GM19239 (cell line): ENCODE data around the gene HLA-DMB.

Experiments used
- DNase-seq: peaks from one replicate; pipeline ENCODE4 v3.0.0; 2011; ENCODE audit warnings: low spot score; ENCODE audit not compliant: insufficient read length
- FAIRE-seq: peaks from 2 replicates; lab custom pipeline; 2011; peaks lifted over from hg19 to GRCh38; lab: Jason Lieb, UNC

Gene HLA-DMB

GRCh38 chr6:32940656-32941213 lies at the start of gene HLA-DMB:
HLA-DMB (minus strand) TSS chr6:32941028; CDS start chr6:32940807, 221 bp downstream.
- no peak for FAIRE-seq
- DNase-seq, result peak; percentile 59

- DNase-seq, result no peak
- FAIRE-seq, result no peak
Observed at GRCh38 chr6:32989368-32989767, 48.5 kb upstream of the HLA-DMB start.

DNA sequence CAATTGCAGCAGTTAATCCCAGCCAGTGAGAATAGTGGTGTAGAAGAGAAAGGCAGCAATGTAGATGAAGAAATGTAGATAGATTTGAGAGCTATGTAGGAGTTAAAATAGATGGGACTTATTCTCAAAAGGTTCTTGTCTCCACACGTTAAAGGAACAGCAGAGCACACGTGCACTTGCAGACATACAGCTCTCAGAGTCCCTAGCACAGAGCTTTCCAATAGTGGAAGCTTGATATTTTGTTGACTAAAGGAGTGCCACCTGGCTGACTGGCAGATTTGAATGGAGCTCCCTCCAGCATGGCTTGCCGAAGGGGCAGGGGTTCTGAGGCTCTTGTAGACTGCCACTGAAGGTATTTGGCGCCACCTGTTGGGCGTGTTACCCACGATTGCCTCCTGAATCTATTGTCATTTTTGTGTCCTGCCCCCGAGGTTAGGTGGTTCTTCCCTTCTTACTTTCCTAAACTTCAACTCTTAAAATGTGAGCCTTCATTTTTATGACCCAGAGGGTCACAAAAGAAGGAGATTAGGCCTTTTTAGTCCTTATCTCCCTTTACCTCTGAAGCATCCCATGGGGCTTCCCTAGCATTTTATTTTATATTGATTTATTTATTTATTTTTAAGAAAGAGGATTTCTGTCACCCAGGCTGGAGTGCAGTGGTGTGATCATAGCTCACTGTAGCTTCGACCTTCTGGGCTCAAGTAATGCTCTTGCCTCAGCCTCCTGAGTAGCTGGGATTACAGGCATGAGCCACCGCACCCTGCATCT lies 44.0 kb upstream of the HLA-DMB start:
- FAIRE-seq (peak; percentile 88), DNase-seq (no peak)

GRCh38 chr6:32983964-32984621 lies 43.3 kb upstream of the HLA-DMB start:
- FAIRE-seq (peak; percentile 51), DNase-seq (no peak)

DNA sequence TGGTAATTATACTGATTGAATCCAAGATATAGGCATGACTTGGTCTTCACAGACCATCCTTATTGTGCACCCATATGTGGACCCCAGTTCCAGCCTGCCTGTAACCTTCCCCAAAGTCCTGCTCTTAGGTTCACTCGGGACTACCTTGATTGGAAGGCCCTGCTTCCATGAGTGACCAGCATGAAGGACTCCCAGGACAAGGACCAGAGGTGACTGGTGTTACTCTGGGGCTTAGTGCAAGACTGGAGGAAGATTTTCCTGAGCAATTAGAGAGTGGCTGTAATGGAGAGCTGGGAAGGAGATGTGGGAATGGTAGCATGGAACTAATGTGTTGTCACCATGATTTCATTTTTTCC lies 42.6 kb upstream of the HLA-DMB start:
- no peak for FAIRE-seq
- no peak for DNase-seq

DNA sequence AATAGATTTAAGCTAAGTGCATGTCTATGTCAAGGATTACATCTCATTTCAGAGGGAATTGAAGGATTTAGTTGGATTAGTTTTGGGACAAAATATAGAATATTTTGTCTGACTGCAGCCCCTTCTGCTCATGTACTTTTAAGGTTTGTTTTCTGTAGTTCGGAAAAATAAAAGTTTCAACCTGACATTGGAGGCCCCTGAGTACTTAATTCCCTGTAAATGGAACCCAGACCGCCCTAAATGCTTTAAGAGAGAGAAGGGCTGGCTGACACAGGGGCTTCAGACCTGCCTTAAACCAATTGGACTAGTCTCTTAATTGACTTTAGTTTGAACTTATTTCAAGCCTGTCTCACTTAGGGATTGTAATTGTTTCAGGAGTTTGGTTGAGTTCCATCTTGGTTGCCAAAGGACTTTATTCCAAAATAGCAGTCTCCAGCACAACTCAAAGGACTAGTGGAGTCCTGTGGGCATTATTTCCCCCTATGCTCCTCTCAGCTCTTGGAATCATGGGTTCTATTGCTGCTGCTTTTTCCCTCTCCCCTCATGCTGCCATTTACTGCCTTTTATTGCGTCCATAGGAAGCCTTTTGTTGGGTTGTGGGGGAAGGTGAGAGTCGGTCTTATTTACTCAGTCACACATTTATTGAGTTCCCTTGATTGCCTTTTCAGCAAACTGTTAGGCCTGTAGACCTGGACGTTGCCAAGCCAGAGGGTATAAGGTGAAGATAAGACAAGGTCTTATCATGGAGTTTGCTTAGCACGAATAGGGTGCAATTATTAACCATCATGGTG lies 42.1 kb upstream of the HLA-DMB start:
- no peak for DNase-seq
- no peak for FAIRE-seq

- FAIRE-seq, result no peak
- no peak for DNase-seq
Observed at GRCh38 chr6:32982084-32982701, 41.4 kb upstream of the HLA-DMB start.

DNA sequence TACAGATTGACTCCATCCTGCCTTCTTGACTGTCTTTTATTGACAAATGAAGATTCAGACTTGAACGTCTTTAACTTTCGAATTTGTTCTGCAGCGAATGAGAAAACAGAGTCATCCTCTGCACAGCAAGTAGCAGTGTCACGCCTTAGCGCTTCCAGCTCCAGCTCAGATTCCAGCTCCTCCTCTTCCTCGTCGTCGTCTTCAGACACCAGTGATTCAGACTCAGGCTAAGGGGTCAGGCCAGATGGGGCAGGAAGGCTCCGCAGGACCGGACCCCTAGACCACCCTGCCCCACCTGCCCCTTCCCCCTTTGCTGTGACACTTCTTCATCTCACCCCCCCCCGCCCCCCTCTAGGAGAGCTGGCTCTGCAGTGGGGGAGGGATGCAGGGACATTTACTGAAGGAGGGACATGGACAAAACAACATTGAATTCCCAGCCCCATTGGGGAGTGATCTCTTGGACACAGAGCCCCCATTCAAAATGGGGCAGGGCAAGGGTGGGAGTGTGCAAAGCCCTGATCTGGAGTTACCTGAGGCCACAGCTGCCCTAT lies 39.7 kb upstream of the HLA-DMB start:
- no peak for DNase-seq

GRCh38 chr6:32979720-32980487 lies 39.1 kb upstream of the HLA-DMB start:
- FAIRE-seq (no peak), DNase-seq (no peak)

More for the DNA sequence above, 39.7 kb upstream of the HLA-DMB start:
- FAIRE-seq, result no peak

DNA sequence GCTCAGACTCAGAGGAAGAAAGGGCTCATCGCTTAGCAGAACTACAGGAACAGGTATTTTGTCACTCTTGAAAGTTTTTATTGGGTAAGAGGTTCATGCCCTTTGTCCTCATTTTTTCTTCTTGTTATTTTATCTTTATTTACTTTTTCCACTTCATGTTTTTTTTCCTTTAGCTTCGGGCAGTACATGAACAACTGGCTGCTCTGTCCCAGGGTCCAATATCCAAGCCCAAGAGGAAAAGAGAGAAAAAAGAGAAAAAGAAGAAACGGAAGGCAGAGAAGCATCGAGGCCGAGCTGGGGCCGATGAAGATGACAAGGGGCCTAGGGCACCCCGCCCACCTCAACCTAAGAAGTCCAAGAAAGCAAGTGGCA lies 37.1 kb upstream of the HLA-DMB start:
- DNase-seq (no peak), FAIRE-seq (no peak)

- FAIRE-seq, result no peak
- no peak for DNase-seq
Observed at GRCh38 chr6:32977272-32977952, 36.6 kb upstream of the HLA-DMB start.

GRCh38 chr6:32976334-32977069 lies 35.7 kb upstream of the HLA-DMB start:
- DNase-seq (no peak), FAIRE-seq (no peak)

DNA sequence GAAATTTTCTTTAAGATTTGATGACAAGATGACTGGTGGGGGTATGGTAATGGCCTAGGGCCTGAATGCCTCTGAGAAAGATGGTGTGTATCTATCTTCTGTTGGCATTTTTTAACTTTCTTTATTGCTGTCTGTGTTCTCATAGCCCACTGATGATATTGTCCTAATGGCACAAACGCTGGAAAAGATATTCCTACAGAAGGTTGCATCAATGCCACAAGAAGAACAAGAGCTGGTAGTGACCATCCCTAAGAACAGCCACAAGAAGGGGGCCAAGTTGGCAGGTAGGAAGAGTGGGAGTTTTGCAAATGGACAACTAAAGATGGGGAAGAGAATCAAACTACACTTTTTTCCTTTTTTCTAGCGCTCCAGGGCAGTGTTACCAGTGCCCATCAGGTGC lies 35.1 kb upstream of the HLA-DMB start:
- FAIRE-seq (no peak), DNase-seq (no peak)

DNA sequence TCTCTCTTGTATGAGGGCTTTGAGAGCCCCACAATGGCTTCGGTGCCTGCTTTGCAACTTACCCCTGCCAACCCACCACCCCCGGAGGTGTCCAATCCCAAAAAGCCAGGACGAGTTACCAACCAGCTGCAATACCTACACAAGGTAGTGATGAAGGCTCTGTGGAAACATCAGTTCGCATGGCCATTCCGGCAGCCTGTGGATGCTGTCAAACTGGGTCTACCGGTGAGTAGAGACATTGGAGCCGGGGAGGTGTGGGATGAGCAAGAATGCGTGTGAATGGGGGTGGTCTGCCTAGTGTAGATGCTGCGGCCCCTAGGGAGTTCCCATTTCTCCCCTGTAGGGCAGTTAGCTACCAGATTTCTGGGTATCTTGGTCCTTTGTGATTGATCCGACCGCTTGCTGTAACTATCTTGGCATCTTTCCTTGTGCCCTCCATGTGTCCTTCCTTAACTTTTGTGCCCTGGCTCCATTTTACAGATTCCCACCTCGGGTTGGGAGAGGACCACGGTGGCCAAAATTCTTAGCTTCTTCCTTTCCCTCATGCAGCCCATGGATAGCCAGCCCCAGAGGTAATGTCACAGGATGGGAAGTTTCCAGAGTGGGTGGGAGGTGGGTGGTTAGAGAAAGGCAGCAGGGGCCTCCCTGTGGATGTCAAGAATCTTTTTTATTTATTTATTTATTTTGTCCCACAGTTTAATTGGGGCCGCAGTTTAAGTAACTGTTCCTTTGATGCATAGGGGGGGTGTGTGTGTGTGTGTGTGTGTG lies 33.9 kb upstream of the HLA-DMB start:
- FAIRE-seq, result no peak
- no peak for DNase-seq

GRCh38 chr6:32974016-32974333 lies 33.1 kb upstream of the HLA-DMB start:
- FAIRE-seq, result peak; percentile 39
- DNase-seq, result no peak

DNA sequence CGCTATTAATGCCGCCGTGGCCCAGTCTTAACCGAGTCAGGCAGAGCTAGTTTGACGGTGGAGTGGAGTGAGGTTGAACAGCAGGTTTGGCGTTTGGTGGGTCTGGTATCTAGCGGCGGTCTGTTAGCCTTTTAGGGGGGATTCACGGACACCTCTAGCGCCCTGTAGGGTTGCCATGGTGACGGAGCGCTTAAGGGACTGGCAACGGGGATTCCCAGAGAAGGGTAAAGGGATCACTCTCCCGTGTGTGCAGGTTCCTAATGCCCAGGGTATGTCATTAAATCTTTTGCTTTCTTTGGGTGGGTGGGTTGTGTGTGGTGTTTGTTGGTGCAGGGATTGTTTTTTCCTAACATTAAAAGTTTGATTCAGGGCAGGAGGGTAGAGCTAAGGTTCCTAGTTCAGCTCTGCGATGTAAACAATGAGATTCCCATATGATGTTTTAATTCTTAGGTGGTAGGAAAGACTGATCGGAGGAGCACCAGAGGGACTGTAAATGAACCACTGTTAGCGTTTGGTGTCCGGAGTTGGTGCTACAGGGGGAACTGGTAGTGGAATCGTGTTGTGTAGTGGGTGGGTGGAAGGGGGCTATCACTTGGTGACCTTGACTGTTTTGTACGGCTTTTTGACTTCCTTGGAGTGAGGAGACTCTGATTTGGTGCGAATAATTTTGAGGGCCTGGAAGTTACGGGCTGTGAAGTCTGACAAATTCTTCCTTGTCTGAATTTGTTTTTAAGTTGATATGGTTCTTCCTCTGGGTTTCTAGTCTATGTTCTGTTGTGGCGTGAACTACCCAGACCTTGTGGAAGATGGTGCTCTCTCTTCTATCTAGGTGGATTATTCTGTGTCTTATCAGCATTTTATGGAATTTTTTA lies 32.6 kb upstream of the HLA-DMB start:
- FAIRE-seq, result no peak
- no peak for DNase-seq
